GM12875 (cell line): ENCODE data around the gene SLIT1.

ENCODE experiments used
- H3K4me3 ChIP-seq: one replicate; pipeline ENCODE4 v1.5.1; 2011; ENCODE audit warnings: low read depth, low read length, control low read depth
- CTCF ChIP-seq: IDR thresholded peaks from 2 replicates; pipeline ENCODE4 v1.5.1; 2011; ENCODE audit warnings: low read depth, mild to moderate bottlenecking, control low read depth, inconsistent platforms, low read length, moderate library complexity, borderline replicate concordance; ENCODE audit not compliant: insufficient read depth

SLIT1 gene

GRCh38 chr10:97040706-97041105 is 145.1 kb downstream of the SLIT1 start:
- no peak for TF ChIP-seq CTCF
- H3K4me3 ChIP-seq = no peak overlapping the region

GRCh38 chr10:97040248-97040584 is 145.5 kb downstream of the SLIT1 start:
- no peak overlapping the region for H3K4me3 ChIP-seq
- no peak for TF ChIP-seq CTCF

- no peak overlapping the region for H3K4me3 ChIP-seq
- TF ChIP-seq CTCF = no peak
These were observed 146.1 kb downstream of the SLIT1 start for GRCh38 chr10:97039538-97040247.

- no peak overlapping the region for H3K4me3 ChIP-seq
- no peak for TF ChIP-seq CTCF
These were observed 147.1 kb downstream of the SLIT1 start for GRCh38 chr10:97038688-97039087.

GRCh38 chr10:97037365-97038361 is 148.1 kb downstream of the SLIT1 start:
- peak; percentile 84 for TF ChIP-seq CTCF
- peak overlapping the region; percentile 8 for H3K4me3 ChIP-seq

GRCh38 chr10:97034958-97035769 is 150.6 kb downstream of the SLIT1 start:
- no peak overlapping the region for H3K4me3 ChIP-seq

More at GRCh38 chr10:97034958-97035769, 150.6 kb downstream of the SLIT1 start:
- TF ChIP-seq CTCF = no peak
